HEK293 (cell line): Measurements from ENCODE around the gene ANO9.

ENCODE experiments used
- CTCF ChIP-seq: fragments of 450-650 bp; formaldehyde crosslinking; IDR thresholded peaks from 2 replicates; pipeline ENCODE4 v1.5.1; 2016; ENCODE audit warnings: missing biosample characterization, missing genetic modification characterization
- KLF16 ChIP-seq: fragments of 450-650 bp; formaldehyde crosslinking; IDR thresholded peaks from 2 replicates; pipeline ENCODE4 v1.5.1; 2017; ENCODE audit warnings: missing biosample characterization, missing genetic modification characterization
- SETDB1 ChIP-seq: IDR thresholded peaks from one replicate; pipeline ENCODE4 v1.6.1; 2017; ENCODE audit warnings: mild to moderate bottlenecking, low read length, moderate library complexity, mixed read lengths; ENCODE audit not compliant: insufficient read length
- YY1 ChIP-seq: fragments of 450-650 bp; formaldehyde crosslinking; IDR thresholded peaks from 2 replicates; pipeline ENCODE4 v1.5.1; 2018; ENCODE audit warnings: missing biosample characterization, missing genetic modification characterization
- ZNF133 ChIP-seq: fragments of 450-650 bp; formaldehyde crosslinking; IDR thresholded peaks from 2 replicates; pipeline ENCODE4 v1.5.1; 2016; ENCODE audit warnings: missing biosample characterization, missing genetic modification characterization
- ZNF239 ChIP-seq: fragments of 450-650 bp; formaldehyde crosslinking; IDR thresholded peaks from 2 replicates; pipeline ENCODE4 v1.5.1; 2016; ENCODE audit warnings: missing biosample characterization, missing genetic modification characterization
- ZNF26 ChIP-seq: fragments of 450-650 bp; formaldehyde crosslinking; IDR thresholded peaks from 2 replicates; pipeline ENCODE4 v1.5.1; 2016; ENCODE audit warnings: missing biosample characterization, missing genetic modification characterization
- ZNF416 ChIP-seq: fragments of 450-650 bp; formaldehyde crosslinking; IDR thresholded peaks from 2 replicates; pipeline ENCODE4 v1.5.1; 2016; ENCODE audit warnings: missing biosample characterization, missing genetic modification characterization
- ZNF639 ChIP-seq: fragments of 450-650 bp; formaldehyde crosslinking; IDR thresholded peaks from 2 replicates; pipeline ENCODE4 v1.5.1; 2016; ENCODE audit warnings: missing biosample characterization, missing genetic modification characterization
- ZNF76 ChIP-seq: fragments of 450-650 bp; formaldehyde crosslinking; IDR thresholded peaks from 2 replicates; pipeline ENCODE4; 2016; ENCODE audit warnings: low read depth, missing biosample characterization, missing genetic modification characterization, borderline replicate concordance
- ZNF768 ChIP-seq: fragments of 450-650 bp; formaldehyde crosslinking; IDR thresholded peaks from 2 replicates; pipeline ENCODE4 v1.5.1; 2018; ENCODE audit warnings: missing biosample characterization, mild to moderate bottlenecking, missing genetic modification characterization
- ZSCAN30 ChIP-seq: fragments of 450-650 bp; IDR thresholded peaks from 2 replicates; pipeline ENCODE4 v1.5.1; 2018; ENCODE audit warnings: missing biosample characterization, mild to moderate bottlenecking, missing genetic modification characterization, moderate library complexity

- TF ChIP-seq CTCF (tag by site-specific recombination) (no peak), ZNF26 (tag by site-specific recombination) (no peak), YY1 (no peak), ZNF133 (tag by site-specific recombination) (no peak), ZNF639 (tag by site-specific recombination) (no peak), ZNF416 (tag by site-specific recombination) (no peak), KLF16 (tag by site-specific recombination) (no peak), ZNF768 (tag by site-specific recombination) (no peak), ZNF239 (no peak), SETDB1 (no peak), ZNF76 (tag by site-specific recombination) (no peak), ZSCAN30 (tag by site-specific recombination) (no peak)
Observed at GRCh38 chr11:415640-416041, 26.2 kb downstream of the ANO9 start.
